HG02623 (cell line): ENCODE results near the gene BMS1.
"Not testable (repeated sequence)": the region's sequence is repeated elsewhere in the genome, so short reads cannot be mapped to it uniquely, and the experiment has no call there.

Experiments used
- ATAC-seq: cut with Tn5 transposase; IDR thresholded peaks from one replicate; pipeline ENCODE4 v1.9.1; 2021; ENCODE audit warnings: moderate library complexity; ENCODE audit not compliant: unreplicated experiment

BMS1 gene

DNA sequence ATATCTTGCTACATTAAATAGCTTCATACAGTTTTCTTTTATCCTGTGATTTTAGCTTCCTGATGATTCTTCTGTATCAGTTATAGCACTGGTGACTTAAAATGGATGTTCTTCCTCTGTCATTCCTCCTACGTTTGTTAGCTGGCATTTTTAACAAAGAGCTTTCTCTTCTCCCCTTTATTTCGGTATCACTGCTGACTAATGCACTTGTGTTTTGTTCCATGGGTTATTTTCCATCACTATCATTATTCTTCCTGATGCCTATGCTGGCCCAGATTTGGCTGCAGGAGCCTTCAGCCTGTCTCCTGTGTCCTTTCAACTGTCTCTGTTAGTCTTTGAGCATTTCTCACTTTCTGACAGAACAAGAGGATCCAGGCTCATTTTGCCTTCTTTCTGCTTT lies 13.1 kb downstream of the BMS1 start:
- no peak for ATAC-seq

- no peak for ATAC-seq
Measured at GRCh38 chr10:42801135-42801534, 18.5 kb downstream of the BMS1 start.

DNA sequence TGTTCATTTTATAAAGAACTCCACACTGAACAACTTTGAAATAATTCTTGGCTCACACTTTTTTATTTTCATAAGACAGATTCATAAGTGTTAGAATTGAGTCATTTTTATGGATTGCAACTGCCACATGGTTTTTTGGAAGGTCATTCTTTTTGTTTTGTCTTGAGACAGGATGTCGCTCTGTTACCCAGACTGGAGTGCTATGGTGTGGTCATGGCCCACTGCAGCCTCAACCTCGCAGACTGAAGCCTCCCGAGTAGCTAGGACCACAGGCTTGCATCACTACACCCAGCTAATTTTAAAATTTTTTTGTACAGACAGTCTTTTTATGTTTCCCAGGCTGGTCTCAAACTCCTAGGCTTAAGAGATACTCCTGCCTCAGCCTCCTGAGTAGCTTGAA lies 20.3 kb downstream of the BMS1 start:
- ATAC-seq, result no peak

- ATAC-seq, result no peak
Measured at GRCh38 chr10:42809676-42810075, 27.1 kb downstream of the BMS1 start.

- no peak for ATAC-seq
Measured at GRCh38 chr10:42812028-42812427, 29.4 kb downstream of the BMS1 start.

DNA sequence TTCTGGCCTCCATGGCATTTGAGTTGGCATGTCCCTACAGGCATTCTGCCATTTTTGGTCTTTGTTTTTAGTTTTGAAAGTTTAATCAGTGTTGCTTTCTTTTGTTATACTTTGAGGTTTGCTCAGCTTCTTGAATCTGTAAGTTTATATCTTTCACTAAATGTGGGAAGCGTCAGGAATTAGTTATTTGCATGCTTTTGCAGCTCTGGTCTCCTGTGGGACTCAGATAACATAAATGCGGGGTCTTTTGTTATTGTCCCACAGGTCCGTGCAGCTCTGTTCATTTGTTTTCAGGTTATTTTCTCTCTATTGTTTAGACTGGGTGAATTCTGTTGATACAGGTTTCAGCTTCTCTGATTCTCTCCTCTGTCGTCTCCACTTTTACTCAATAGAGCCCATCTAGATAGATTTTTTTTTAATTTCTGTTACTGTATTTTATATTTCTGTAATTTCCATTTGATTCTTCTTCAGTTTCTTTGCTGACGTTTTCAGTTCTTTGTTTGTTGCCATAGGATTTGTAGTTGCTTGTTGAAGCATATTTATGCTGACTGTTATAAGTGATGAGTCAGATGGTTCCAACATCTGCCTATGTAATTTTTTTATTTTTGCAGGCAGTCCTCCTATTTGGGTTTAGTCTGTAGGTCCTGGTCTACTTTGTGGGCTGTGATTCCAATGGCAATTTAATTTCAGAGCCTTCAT lies 31.5 kb downstream of the BMS1 start:
- not testable (repeated sequence) for ATAC-seq

GRCh38 chr10:42816334-42816733 lies 33.7 kb downstream of the BMS1 start:
- ATAC-seq, result not testable (repeated sequence)

GRCh38 chr10:42816912-42817311 lies 34.3 kb downstream of the BMS1 start:
- ATAC-seq, result no peak

DNA sequence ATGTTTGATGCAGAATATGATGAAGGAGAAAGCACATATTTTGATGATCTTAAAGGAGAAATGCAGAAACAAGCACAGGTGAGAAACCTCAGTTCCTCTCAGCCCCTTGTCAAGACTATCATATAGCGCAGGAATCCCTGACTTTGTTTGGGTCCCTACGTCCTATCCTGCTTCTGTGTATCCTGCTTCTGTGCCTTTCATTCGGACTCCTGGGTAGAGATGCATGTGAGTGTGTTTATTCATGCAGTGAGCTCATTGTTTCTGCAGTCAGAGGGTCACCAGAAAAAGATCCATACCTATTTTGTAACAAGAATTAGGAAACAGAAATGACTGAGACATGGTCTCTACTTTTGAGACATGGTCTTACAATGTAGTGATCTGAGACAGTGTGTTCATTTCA lies 34.8 kb downstream of the BMS1 start:
- not testable (repeated sequence) for ATAC-seq

- ATAC-seq, result not testable (repeated sequence)
Measured at GRCh38 chr10:42826759-42827158, 44.2 kb downstream of the BMS1 start.

DNA sequence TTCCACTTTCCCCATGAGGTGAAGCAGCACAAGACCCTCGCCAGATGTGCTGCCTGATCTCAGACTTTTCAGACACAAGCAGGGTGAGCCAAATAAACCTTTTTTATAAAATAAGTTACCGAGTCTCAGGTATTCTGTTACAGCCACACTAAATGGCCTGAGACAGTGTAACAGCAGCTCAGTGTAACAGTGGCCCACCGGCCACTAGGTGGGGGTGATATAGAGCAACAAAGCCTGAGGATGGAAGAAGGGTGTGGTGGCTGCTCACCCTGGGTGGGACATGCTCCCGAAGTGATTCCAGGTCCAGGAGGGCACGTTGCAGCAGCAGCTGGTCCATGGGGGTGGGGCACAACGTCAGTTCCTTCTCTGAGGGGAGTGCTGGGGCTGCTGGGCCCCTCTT lies 44.6 kb downstream of the BMS1 start:
- ATAC-seq, result no peak

GRCh38 chr10:42828391-42828790 lies 45.8 kb downstream of the BMS1 start:
- ATAC-seq, result not testable (repeated sequence)

- ATAC-seq, result no peak
Measured at GRCh38 chr10:42830237-42830636, 47.6 kb downstream of the BMS1 start.

GRCh38 chr10:42836096-42836495 lies 53.5 kb downstream of the BMS1 start:
- no peak for ATAC-seq

GRCh38 chr10:42836771-42837468 lies 54.3 kb downstream of the BMS1 start:
- no peak for ATAC-seq

- not testable (repeated sequence) for ATAC-seq
Measured at GRCh38 chr10:42844810-42845209, 62.2 kb downstream of the BMS1 start.

- not testable (repeated sequence) for ATAC-seq
Measured at GRCh38 chr10:42847261-42847660, 64.7 kb downstream of the BMS1 start.

- no peak for ATAC-seq
Measured at GRCh38 chr10:42850931-42851330, 68.3 kb downstream of the BMS1 start.

DNA sequence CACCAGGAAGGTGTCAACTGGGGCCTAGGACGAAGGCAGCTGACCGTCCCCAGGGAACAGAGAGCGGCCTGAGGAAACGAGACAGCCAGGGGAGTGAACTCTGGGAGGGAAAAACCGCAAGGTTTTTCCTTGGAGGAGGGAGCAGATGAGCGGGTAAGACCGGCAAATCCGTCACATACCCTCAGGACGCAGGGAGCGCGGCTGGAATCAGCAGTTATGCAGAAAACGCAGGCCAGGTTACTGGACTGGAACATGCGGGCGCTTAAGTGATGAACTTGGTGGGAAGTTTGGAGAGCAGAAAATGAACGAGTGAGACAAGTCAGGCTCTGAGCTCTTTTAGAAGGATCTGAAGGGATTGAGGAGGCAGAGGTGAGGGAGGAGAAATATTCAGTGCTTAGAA lies 76.7 kb downstream of the BMS1 start:
- no peak for ATAC-seq

DNA sequence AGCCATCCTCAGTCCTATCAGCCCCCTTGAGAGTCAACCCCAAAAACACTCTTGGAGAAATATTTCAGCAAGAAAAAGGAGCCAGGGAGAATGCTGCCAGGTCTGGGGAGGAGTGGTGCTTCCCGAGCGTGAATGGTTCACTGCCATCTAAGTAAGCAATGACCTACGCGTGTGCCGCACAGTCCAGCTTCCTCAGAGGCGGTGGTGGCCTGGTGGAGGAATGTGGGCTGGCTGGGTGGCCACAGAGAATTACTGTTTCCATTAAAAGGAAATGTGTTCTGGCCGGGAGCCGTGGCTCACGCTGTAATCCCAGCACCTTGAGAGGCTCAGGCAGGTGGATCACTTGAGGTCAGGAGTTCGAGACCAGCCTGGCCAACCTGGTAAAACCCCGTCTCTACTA lies 77.4 kb downstream of the BMS1 start:
- not testable (repeated sequence) for ATAC-seq

GRCh38 chr10:42862801-42863200 lies 80.2 kb downstream of the BMS1 start:
- not testable (repeated sequence) for ATAC-seq

- ATAC-seq, result no peak
Measured at GRCh38 chr10:42864575-42864974, 82.0 kb downstream of the BMS1 start.

- no peak for ATAC-seq
Measured at GRCh38 chr10:42865716-42866114, 83.1 kb downstream of the BMS1 start.
